ENCODE data around the gene REX1BD.

REX1BD gene

DNA sequence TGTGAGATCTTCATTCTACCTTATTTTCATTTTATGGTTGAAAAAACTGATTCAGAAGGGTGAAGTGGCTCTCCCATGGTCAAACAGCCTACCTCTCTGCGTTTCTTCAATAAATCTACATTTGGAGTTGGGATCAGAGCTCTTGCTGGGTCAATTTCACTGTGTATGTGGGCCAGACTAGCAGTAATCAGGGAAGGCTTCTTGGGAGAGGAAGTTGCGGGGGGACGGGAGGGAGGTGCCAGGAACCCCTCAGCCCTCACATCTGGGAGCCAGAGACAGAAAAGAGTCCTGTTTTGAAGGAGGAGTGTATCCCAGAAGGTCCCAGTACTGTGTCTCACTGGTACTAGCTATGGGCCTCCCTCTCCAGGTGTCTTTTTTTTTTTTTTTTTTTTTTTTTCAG is 30.0 kb upstream of the REX1BD start:
- Histone ChIP-seq H3K27me3 (no peaks in the 10 kb centered on the region), H3K4me1 (no peaks in the 10 kb centered on the region), H3K4me3 (ENCODE audit: low read depth, low read length) (peak overlapping the region; percentile 99), H3K36me3 (peaks cover 20% of the 10 kb centered on the region), H3K9me3 (no peaks in the 10 kb centered on the region)
- no peak for DNase-seq
- TF ChIP-seq, protein P1, sequence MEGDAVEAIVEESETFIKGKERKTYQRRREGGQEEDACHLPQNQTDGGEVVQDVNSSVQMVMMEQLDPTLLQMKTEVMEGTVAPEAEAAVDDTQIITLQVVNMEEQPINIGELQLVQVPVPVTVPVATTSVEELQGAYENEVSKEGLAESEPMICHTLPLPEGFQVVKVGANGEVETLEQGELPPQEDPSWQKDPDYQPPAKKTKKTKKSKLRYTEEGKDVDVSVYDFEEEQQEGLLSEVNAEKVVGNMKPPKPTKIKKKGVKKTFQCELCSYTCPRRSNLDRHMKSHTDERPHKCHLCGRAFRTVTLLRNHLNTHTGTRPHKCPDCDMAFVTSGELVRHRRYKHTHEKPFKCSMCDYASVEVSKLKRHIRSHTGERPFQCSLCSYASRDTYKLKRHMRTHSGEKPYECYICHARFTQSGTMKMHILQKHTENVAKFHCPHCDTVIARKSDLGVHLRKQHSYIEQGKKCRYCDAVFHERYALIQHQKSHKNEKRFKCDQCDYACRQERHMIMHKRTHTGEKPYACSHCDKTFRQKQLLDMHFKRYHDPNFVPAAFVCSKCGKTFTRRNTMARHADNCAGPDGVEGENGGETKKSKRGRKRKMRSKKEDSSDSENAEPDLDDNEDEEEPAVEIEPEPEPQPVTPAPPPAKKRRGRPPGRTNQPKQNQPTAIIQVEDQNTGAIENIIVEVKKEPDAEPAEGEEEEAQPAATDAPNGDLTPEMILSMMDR (IDR thresholded peaks at IDR 0.05; ENCODE audit: low read depth, low read length): no peak

DNA sequence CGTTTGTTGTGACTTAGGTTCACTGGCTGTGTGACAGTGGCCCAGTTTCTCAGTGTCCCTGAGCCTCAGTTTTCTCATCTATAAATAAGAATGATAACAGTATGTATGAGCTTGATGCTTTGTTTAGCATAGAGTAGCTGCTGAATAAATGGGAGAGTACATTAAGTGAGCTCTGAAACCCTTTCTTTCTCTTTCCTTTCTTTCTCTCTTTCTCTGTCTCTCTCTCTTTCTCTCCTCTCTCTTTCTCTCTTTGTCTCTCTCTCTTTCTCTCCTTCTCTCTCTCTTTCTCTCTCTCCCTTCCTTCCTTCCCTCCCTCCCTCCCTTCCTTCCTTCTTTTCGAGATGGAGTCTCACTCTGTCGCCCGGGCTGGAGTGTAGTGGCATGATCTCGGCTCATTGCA is 28.9 kb upstream of the REX1BD start:
- no peak overlapping the region for H3K4me3 ChIP-seq (ENCODE audit: low read depth, low read length)
- DNase-seq: no peak
- H3K4me1 ChIP-seq: no peaks in the 10 kb centered on the region
- H3K9me3 ChIP-seq: no peaks in the 10 kb centered on the region
- peaks cover 31% of the 10 kb centered on the region for H3K36me3 ChIP-seq
- H3K27me3 ChIP-seq: no peaks in the 10 kb centered on the region
- TF ChIP-seq, protein P1 (IDR thresholded peaks at IDR 0.05; ENCODE audit: low read depth, low read length): no peak

GRCh38 chr19:18562086-18562485 is 26.5 kb upstream of the REX1BD start:
- Histone ChIP-seq H3K9me3 (no peaks in the 10 kb centered on the region), H3K4me3 (ENCODE audit: low read depth, low read length) (no peak overlapping the region), H3K27me3 (no peaks in the 10 kb centered on the region), H3K4me1 (no peaks in the 10 kb centered on the region), H3K36me3 (peaks cover 41% of the 10 kb centered on the region)
- TF ChIP-seq, protein P1 (IDR thresholded peaks at IDR 0.05; ENCODE audit: low read depth, low read length): no peak
- DNase-seq: no peak

DNA sequence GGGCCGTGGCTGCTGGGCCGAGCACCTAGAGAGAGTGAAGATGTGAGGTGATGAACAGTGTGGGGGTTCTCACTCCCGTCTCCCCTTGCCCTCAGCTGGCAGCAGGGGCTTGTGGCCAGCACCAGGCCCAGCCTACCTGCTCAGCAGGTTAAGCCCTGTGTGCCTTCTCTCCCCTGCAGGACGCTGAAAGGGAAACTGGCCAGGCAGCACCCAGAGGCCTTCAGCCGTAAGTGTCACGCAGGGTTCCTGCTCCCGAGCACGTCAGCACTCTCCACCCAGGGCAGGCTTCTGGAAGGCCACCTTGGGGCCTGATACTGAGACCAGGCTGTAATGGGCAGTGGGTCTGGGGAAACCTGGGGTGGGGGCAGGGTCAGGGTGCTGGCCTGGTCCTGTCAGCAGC is 21.6 kb upstream of the REX1BD start:
- no peak overlapping the region for H3K4me3 ChIP-seq (ENCODE audit: low read depth, low read length)
- no peaks in the 10 kb centered on the region for H3K9me3 ChIP-seq
- TF ChIP-seq, protein P1 (IDR thresholded peaks at IDR 0.05; ENCODE audit: low read depth, low read length): no peak
- H3K4me1 ChIP-seq: no peaks in the 10 kb centered on the region
- no peaks in the 10 kb centered on the region for H3K27me3 ChIP-seq
- peaks cover 43% of the 10 kb centered on the region for H3K36me3 ChIP-seq
- no peak for DNase-seq

GRCh38 chr19:18568367-18568766 is 20.2 kb upstream of the REX1BD start:
- Histone ChIP-seq H3K4me3 (ENCODE audit: low read depth, low read length) (no peak overlapping the region), H3K4me1 (no peaks in the 10 kb centered on the region), H3K36me3 (peaks cover 46% of the 10 kb centered on the region), H3K27me3 (no peaks in the 10 kb centered on the region), H3K9me3 (no peaks in the 10 kb centered on the region)
- no peak for DNase-seq
- TF ChIP-seq, protein P1 (IDR thresholded peaks at IDR 0.05; ENCODE audit: low read depth, low read length): no peak

DNA sequence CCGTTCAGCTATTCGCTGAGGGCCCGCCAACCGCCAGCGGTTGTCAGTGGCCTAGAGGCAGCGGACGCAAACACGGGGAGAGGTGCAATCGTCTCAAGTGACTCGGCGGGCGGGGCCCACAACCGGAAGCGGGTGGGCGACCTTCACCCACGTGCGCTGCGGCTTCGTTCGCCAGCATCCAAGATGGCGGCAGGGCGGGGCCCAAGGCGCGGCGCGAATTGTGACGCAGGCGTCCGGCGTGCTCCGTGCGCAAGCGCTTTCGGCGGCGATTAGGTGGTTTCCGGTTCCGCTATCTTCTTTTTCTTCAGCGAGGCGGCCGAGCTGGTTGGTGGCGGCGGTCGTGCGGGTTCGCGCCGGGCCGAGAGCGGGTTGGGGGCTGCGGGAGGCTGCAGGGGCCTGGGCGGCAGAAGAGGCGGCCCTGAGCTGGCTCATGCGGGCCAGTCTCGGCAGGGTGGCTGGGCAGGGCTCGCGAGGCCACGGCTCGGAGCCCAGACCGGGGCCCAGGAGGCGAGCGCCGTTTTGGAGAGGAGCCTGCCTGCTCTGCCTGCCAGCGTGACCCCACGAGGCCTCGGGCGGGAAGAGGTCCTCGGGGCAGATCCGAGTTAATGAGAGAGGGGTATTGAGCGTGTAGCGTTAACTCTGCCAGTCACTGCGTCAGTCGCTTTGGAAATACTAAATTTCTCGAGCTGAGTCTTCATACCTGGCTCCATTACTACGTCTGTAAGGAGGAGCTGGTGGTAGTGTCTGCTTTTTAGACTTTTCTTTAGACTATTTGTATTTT is 16.8 kb upstream of the REX1BD start, which contains the start of gene UBA52:
TSS of gene UBA52 (plus strand) at position 294 of the 781 bp plus-strand sequence. CDS start 1,444 bp downstream, outside the sequence.
- Histone ChIP-seq H3K4me1 (no peaks in the 10 kb centered on the region), H3K36me3 (peaks cover 51% of the 10 kb centered on the region), H3K9me3 (no peaks in the 10 kb centered on the region), H3K27me3 (no peaks in the 10 kb centered on the region), H3K4me3 (ENCODE audit: low read depth, low read length) (peak within 1 kb of the TSS; percentile 100)
- DNase-seq: peak; percentile 99
- TF ChIP-seq, protein P1 (IDR thresholded peaks at IDR 0.05; ENCODE audit: low read depth, low read length): no peak

Data from BE2C (cell line).